HG03135 (cell line): ENCODE data around the gene TENM4.

Experiments used
- ATAC-seq: cut with Tn5 transposase; IDR thresholded peaks from one replicate; pipeline ENCODE4 v1.9.1; 2021; ENCODE audit warnings: mild to moderate bottlenecking, moderate library complexity; ENCODE audit not compliant: unreplicated experiment

TENM4 gene

GRCh38 chr11:79261684-79262083, 179.1 kb downstream of the TENM4 start:
- no peak for ATAC-seq

GRCh38 chr11:79259800-79260199, 181.0 kb downstream of the TENM4 start:
- no peak for ATAC-seq

- ATAC-seq = no peak
Measured at GRCh38 chr11:79258576-79258975, 182.3 kb downstream of the TENM4 start.

GRCh38 chr11:79255965-79256364, 184.9 kb downstream of the TENM4 start:
- ATAC-seq = no peak

GRCh38 chr11:79253280-79253679, 187.6 kb downstream of the TENM4 start:
- no peak for ATAC-seq

- no peak for ATAC-seq
Measured at GRCh38 chr11:79249295-79249993, 191.4 kb downstream of the TENM4 start.

GRCh38 chr11:79244798-79245197, 196.0 kb downstream of the TENM4 start:
- no peak for ATAC-seq

GRCh38 chr11:79244241-79244772, 196.5 kb downstream of the TENM4 start:
- ATAC-seq = no peak

- no peak for ATAC-seq
Measured at GRCh38 chr11:79243422-79244210, 197.2 kb downstream of the TENM4 start.

- ATAC-seq = no peak
Measured at GRCh38 chr11:79242616-79243015, 198.2 kb downstream of the TENM4 start.

- ATAC-seq = no peak
Measured at GRCh38 chr11:79241852-79242241, 199.0 kb downstream of the TENM4 start.

GRCh38 chr11:79241205-79241851, 199.5 kb downstream of the TENM4 start:
- no peak for ATAC-seq

- ATAC-seq = no peak
Measured at GRCh38 chr11:79237703-79238102, 203.1 kb downstream of the TENM4 start.

- no peak for ATAC-seq
Measured at GRCh38 chr11:79237091-79237490, 203.7 kb downstream of the TENM4 start.

- ATAC-seq = no peak
Measured at GRCh38 chr11:79236541-79236971, 204.3 kb downstream of the TENM4 start.

GRCh38 chr11:79235696-79236095, 205.1 kb downstream of the TENM4 start:
- ATAC-seq = no peak

GRCh38 chr11:79232346-79232745, 208.5 kb downstream of the TENM4 start:
- no peak for ATAC-seq

GRCh38 chr11:79229047-79229446, 211.8 kb downstream of the TENM4 start:
- no peak for ATAC-seq

GRCh38 chr11:79227767-79228755, 212.8 kb downstream of the TENM4 start:
- ATAC-seq = no peak

GRCh38 chr11:79227308-79227707, 213.5 kb downstream of the TENM4 start:
- ATAC-seq = no peak
